WTC11 (cell line): Measurements from ENCODE around the gene USH2A. TPM values are rescaled to one million over a fixed set of nuclear protein-coding genes. Genes with fewer than 3 reads are reported as not detected.

Experiments
- ATAC-seq: fragments of 200-7000 bp; cut with Tn5 transposase; 2 replicates; pipeline ENCODE4 v1.10.0; 2021; ENCODE audit warnings: mild to moderate bottlenecking, moderate library complexity
- CTCF ChIA-PET: fragments of 300-600 bp; sonication (Branson Sonifier 250); formaldehyde crosslinking; loops from one replicate; lab custom pipeline; 2021; ENCODE audit warnings: antibody characterized with exemption; lab: Charles Lee
- POLR2A ChIA-PET: fragments of 350-600 bp; sonication (Branson Sonifier 250); formaldehyde crosslinking; loops from one replicate; lab custom pipeline; 2021; ENCODE audit warnings: antibody characterized with exemption; lab: Charles Lee
- DNase-seq: peaks from one replicate; pipeline ENCODE4 v3.0.0; 2021; ENCODE audit warnings: low spot score
- H3K27ac Mint-ChIP-seq: 2 replicates; pipeline ENCODE4 v1.8.0; 2021; ENCODE audit warnings: mixed read lengths
- H3K27me3 Mint-ChIP-seq: 2 replicates; pipeline ENCODE4 v1.8.0; 2021; ENCODE audit warnings: low read depth, mild to moderate bottlenecking, moderate library complexity, mixed read lengths
- H3K36me3 Mint-ChIP-seq: 2 replicates; pipeline ENCODE4 v1.8.0; 2021; ENCODE audit warnings: mixed read lengths
- H3K4me1 Mint-ChIP-seq: 2 replicates; pipeline ENCODE4 v1.8.0; 2022; ENCODE audit warnings: mixed read lengths
- H3K4me3 Mint-ChIP-seq: 2 replicates; pipeline ENCODE4 v1.8.0; 2021; ENCODE audit warnings: mild to moderate bottlenecking, moderate library complexity, mixed read lengths
- H3K9me3 Mint-ChIP-seq: 2 replicates; pipeline ENCODE4 v1.8.0; 2021; ENCODE audit warnings: mixed read lengths
- CBFB ChIP-seq: sonication (generic); formaldehyde crosslinking; IDR thresholded peaks from 2 replicates; pipeline ENCODE4 v1.8.1; 2022; ENCODE audit warnings: mild to moderate bottlenecking, low read depth, missing genetic modification reagents
- CREB1 ChIP-seq: sonication (generic); formaldehyde crosslinking; IDR thresholded peaks from 2 replicates; pipeline ENCODE4 v1.8.0; 2023; ENCODE audit warnings: mild to moderate bottlenecking, missing genetic modification reagents
- CREM ChIP-seq: sonication (generic); formaldehyde crosslinking; IDR thresholded peaks from 2 replicates; pipeline ENCODE4 v1.8.1; 2022; ENCODE audit warnings: mild to moderate bottlenecking, missing genetic modification reagents, moderate library complexity
- EMX1 ChIP-seq: fragments of 250-450 bp; sonication (Bioruptor Pico); IDR thresholded peaks from 2 replicates; pipeline ENCODE4 v1.8.0; 2021; ENCODE audit warnings: mild to moderate bottlenecking
- FOXJ3 ChIP-seq: sonication (generic); formaldehyde crosslinking; IDR thresholded peaks from 2 replicates; pipeline ENCODE4 v1.9.0; 2021; ENCODE audit warnings: missing genetic modification reagents, mild to moderate bottlenecking, borderline replicate concordance
- MYBL2 ChIP-seq: sonication (generic); formaldehyde crosslinking; IDR thresholded peaks from 2 replicates; pipeline ENCODE4 v1.8.1; 2023; ENCODE audit warnings: mild to moderate bottlenecking, moderate library complexity, missing genetic modification reagents
- TCF7 ChIP-seq: sonication (generic); formaldehyde crosslinking; IDR thresholded peaks from 2 replicates; pipeline ENCODE4 v1.8.0; 2022; ENCODE audit warnings: mild to moderate bottlenecking, low read depth, missing genetic modification reagents, moderate library complexity
- ZBTB21 ChIP-seq: sonication (generic); formaldehyde crosslinking; IDR thresholded peaks from 2 replicates; pipeline ENCODE4 v1.8.1; 2023; ENCODE audit warnings: mild to moderate bottlenecking, missing genetic modification reagents, borderline replicate concordance
- ZNF219 ChIP-seq: sonication (generic); formaldehyde crosslinking; IDR thresholded peaks from 2 replicates; pipeline ENCODE4 v1.8.0; 2023; ENCODE audit warnings: missing genetic modification reagents, mild to moderate bottlenecking, borderline replicate concordance
- total RNA-seq: library from RNA; stranded (reverse); gene quantifications from 3 replicates; pipeline ENCODE4 v1.2.3, GENCODE V29; 2021
- TF ChIP-seq, protein P1 (sequence below): sonication (generic); formaldehyde crosslinking; IDR thresholded peaks from 2 replicates; pipeline ENCODE4 v1.8.1; 2022; ENCODE audit warnings: low read depth, mild to moderate bottlenecking, moderate library complexity, missing genetic modification reagents, borderline replicate concordance
- TF ChIP-seq, protein P2 (sequence below): fragments of 250-450 bp; sonication (Bioruptor Pico); IDR thresholded peaks from 2 replicates; pipeline ENCODE4 v1.9.0; 2021; ENCODE audit warnings: moderate library complexity, mild to moderate bottlenecking, inconsistent platforms, borderline replicate concordance
- TF ChIP-seq, protein P3 (sequence below): fragments of 250-450 bp; sonication (Bioruptor Pico); IDR thresholded peaks from 2 replicates; pipeline ENCODE4 v2.1.2; 2022; ENCODE audit warnings: mild to moderate bottlenecking, moderate library complexity
- TF ChIP-seq, protein P4 (sequence below): sonication (generic); formaldehyde crosslinking; IDR thresholded peaks from 2 replicates; pipeline ENCODE4 v1.8.0; 2023; ENCODE audit warnings: missing genetic modification reagents, mild to moderate bottlenecking, borderline replicate concordance

Gene USH2A
- total RNA-seq, 1 experiment from 2014 or later, result 0.37 TPM

DNA sequence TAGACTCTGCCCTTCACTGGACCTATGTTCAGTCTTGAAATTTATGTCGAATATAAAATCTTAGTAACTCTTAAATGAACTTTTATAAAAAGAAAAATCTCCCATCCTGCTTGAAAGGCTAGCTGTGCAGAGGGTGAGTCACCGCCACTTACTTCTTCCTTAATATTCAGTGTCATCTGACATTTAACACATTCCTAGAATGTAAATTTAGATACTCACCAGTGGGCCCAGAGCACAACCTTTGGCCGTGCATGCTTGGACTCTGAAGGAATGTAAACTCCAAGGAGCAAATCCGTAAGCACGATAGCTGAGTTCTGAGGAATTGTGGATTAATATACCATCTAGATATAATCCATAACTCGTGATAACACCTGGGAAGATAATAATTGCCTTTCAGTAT, 452.8 kb downstream of the USH2A start (continued):
- TF ChIP-seq CREB1 (CRISPR knock-in tag), result no peak
- TF ChIP-seq TCF7 (CRISPR knock-in tag), result no peak
- no peak for TF ChIP-seq CREM (CRISPR knock-in tag)
- TF ChIP-seq CBFB (CRISPR knock-in tag), result no peak
- TF ChIP-seq ZNF219, result no peak
- TF ChIP-seq, protein P1, sequence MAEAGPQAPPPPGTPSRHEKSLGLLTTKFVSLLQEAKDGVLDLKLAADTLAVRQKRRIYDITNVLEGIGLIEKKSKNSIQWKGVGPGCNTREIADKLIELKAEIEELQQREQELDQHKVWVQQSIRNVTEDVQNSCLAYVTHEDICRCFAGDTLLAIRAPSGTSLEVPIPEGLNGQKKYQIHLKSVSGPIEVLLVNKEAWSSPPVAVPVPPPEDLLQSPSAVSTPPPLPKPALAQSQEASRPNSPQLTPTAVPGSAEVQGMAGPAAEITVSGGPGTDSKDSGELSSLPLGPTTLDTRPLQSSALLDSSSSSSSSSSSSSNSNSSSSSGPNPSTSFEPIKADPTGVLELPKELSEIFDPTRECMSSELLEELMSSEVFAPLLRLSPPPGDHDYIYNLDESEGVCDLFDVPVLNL (CRISPR knock-in tag), result no peak

DNA sequence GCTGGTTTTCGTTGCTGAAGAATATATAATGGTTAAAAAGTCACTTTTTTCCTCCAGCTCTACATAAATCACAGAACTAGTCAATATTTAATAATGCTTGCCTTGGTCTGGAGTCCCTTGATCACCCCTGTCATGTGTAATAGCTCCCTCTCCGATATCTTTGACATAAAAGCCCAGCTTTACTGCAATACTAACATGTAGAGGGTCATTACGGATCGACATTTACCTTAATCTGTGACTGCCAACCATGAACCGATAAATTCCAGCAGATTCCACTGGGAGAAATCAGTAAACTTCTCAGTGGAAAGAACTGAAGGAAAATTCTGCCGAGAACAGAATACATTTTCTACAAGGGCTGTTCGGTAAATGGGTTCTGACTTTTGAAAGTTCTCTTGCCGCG, 459.6 kb downstream of the USH2A start:
- no peak overlapping the region for H3K4me3 Mint-ChIP-seq
- TF ChIP-seq, protein P2, sequence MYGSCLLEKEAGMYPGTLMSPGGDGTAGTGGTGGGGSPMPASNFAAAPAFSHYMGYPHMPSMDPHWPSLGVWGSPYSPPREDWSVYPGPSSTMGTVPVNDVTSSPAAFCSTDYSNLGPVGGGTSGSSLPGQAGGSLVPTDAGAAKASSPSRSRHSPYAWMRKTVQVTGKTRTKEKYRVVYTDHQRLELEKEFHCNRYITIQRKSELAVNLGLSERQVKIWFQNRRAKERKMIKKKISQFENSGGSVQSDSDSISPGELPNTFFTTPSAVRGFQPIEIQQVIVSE (CRISPR knock-in tag), result no peak
- TF ChIP-seq, protein P1 (CRISPR knock-in tag), result no peak
- TF ChIP-seq ZBTB21 (CRISPR knock-in tag), result no peak
- no peaks in the 10 kb centered on the region for H3K36me3 Mint-ChIP-seq
- no peaks in the 10 kb centered on the region for H3K9me3 Mint-ChIP-seq
- no peaks in the 10 kb centered on the region for H3K27me3 Mint-ChIP-seq
- ATAC-seq (no peak), DNase-seq (no peak)
- ChIA-PET CTCF (interaction anchor here (1.0 kb wide), 1 partner anchor 21 kb away, joined by 3 read pairs; no protein-coding TSS in a partner anchor), POLR2A (no interaction called here)
- no peak overlapping the region for H3K27ac Mint-ChIP-seq
- peaks cover 9% of the 10 kb centered on the region for H3K4me1 Mint-ChIP-seq

DNA sequence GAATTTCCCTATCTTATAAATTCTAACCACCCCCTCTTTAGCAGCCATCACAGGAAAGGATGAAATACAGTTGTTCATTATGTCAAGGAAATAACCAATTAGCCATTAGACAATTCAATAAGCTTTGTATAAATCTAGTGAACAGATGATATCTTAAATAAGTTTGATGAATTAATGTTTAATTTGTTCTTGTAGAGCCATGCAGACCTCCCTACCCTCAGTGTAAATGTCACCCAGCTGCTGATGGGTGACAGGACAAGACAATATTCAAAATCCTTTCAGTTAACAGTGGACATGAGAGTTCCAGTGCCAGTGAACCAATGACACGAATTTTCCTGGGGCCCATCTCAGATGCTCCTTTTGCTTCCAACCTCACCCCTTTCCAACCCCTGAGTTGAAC, 460.2 kb downstream of the USH2A start:
- Mint-ChIP-seq H3K9me3 (no peaks in the 10 kb centered on the region), H3K4me1 (peaks cover 12% of the 10 kb centered on the region), H3K4me3 (no peak overlapping the region), H3K36me3 (no peaks in the 10 kb centered on the region), H3K27me3 (no peaks in the 10 kb centered on the region), H3K27ac (no peak overlapping the region)
- TF ChIP-seq FOXJ3, result no peak
- no peak for DNase-seq
- ChIA-PET CTCF (no interaction called here), POLR2A (no interaction called here)
- no peak for ATAC-seq

DNA sequence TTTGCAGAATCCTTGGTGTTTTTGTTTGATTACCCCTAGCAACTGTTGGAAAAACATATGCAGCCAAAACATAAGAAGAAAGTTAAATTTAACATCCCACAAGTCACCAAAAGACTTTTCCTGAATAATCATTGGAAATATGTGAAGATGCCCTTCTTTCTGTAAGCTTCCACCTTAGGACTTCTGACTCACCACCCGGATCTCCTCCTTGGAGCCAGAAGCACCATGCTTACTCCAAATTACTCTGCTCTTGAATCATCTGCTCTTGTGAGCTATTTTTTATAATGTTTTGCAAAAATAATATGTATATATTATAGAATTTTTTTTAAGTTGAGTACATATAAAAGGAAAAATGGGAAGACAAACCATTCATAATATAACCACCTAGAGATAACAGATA, 464.4 kb downstream of the USH2A start:
- TF ChIP-seq MYBL2 (no peak), EMX1 (CRISPR knock-in tag) (no peak)
- TF ChIP-seq, protein P3, sequence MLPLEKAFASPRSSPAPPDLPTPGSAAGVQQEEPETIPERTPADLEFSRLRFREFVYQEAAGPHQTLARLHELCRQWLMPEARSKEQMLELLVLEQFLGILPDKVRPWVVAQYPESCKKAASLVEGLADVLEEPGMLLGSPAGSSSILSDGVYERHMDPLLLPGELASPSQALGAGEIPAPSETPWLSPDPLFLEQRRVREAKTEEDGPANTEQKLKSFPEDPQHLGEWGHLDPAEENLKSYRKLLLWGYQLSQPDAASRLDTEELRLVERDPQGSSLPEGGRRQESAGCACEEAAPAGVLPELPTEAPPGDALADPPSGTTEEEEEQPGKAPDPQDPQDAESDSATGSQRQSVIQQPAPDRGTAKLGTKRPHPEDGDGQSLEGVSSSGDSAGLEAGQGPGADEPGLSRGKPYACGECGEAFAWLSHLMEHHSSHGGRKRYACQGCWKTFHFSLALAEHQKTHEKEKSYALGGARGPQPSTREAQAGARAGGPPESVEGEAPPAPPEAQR (CRISPR knock-in tag), result no peak
- TF ChIP-seq, protein P4, sequence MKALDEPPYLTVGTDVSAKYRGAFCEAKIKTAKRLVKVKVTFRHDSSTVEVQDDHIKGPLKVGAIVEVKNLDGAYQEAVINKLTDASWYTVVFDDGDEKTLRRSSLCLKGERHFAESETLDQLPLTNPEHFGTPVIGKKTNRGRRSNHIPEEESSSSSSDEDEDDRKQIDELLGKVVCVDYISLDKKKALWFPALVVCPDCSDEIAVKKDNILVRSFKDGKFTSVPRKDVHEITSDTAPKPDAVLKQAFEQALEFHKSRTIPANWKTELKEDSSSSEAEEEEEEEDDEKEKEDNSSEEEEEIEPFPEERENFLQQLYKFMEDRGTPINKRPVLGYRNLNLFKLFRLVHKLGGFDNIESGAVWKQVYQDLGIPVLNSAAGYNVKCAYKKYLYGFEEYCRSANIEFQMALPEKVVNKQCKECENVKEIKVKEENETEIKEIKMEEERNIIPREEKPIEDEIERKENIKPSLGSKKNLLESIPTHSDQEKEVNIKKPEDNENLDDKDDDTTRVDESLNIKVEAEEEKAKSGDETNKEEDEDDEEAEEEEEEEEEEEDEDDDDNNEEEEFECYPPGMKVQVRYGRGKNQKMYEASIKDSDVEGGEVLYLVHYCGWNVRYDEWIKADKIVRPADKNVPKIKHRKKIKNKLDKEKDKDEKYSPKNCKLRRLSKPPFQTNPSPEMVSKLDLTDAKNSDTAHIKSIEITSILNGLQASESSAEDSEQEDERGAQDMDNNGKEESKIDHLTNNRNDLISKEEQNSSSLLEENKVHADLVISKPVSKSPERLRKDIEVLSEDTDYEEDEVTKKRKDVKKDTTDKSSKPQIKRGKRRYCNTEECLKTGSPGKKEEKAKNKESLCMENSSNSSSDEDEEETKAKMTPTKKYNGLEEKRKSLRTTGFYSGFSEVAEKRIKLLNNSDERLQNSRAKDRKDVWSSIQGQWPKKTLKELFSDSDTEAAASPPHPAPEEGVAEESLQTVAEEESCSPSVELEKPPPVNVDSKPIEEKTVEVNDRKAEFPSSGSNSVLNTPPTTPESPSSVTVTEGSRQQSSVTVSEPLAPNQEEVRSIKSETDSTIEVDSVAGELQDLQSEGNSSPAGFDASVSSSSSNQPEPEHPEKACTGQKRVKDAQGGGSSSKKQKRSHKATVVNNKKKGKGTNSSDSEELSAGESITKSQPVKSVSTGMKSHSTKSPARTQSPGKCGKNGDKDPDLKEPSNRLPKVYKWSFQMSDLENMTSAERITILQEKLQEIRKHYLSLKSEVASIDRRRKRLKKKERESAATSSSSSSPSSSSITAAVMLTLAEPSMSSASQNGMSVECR, result no peak
- POLR2A ChIA-PET, result interaction anchor here (0.6 kb wide), 1 partner anchor 812 kb away, joined by 9 read pairs; no protein-coding TSS in a partner anchor
- H3K4me3 Mint-ChIP-seq, result no peak overlapping the region
- ATAC-seq (no peak), DNase-seq (no peak)
- H3K9me3 Mint-ChIP-seq, result no peaks in the 10 kb centered on the region
- no peaks in the 10 kb centered on the region for H3K36me3 Mint-ChIP-seq
- CTCF ChIA-PET, result no interaction called here
- peaks cover 12% of the 10 kb centered on the region for H3K4me1 Mint-ChIP-seq
- H3K27ac Mint-ChIP-seq, result no peak overlapping the region
- H3K27me3 Mint-ChIP-seq, result no peaks in the 10 kb centered on the region
